K562 (cell line): ENCODE data around the gene WFDC2. TPM values are rescaled to one million over a fixed set of nuclear protein-coding genes. Genes with fewer than 3 reads are reported as not detected.
A peak's percentile ranks its signal among the peaks of the same experiment; 100 is the strongest.

Experiments
- CTBP1 ChIP-seq: fragments of 450-650 bp; IDR thresholded peaks from 2 replicates; pipeline ENCODE4 v1.6.1; 2016; ENCODE audit warnings: borderline replicate concordance
- CTCFL ChIP-seq: IDR thresholded peaks from 2 replicates; pipeline ENCODE4 v1.6.1; 2011; ENCODE audit warnings: borderline replicate concordance, low read depth, mild to moderate bottlenecking, moderate library complexity, low read length; ENCODE audit not compliant: insufficient read depth, poor library complexity, severe bottlenecking
- ELF1 ChIP-seq: fragments of 200-800 bp; sonication (Bioruptor generic); IDR thresholded peaks from 2 replicates; pipeline ENCODE4 v1.6.1; 2016; ENCODE audit warnings: missing genetic modification characterization, missing compliant biosample characterization
- FIP1L1 ChIP-seq: fragments of 200-400 bp; formaldehyde crosslinking; IDR thresholded peaks from 2 replicates; pipeline ENCODE4 v1.6.1; 2018; ENCODE audit warnings: mild to moderate bottlenecking, low read depth, low read length; ENCODE audit not compliant: poor library complexity, severe bottlenecking
- MBD2 ChIP-seq: sonication (generic); IDR thresholded peaks from 2 replicates; pipeline ENCODE4 v1.6.1; 2016; ENCODE audit warnings: low read depth, borderline replicate concordance
- OTX1 ChIP-seq: fragments of 450-650 bp; formaldehyde crosslinking; IDR thresholded peaks from 2 replicates; pipeline ENCODE4 v1.4.0; 2022; ENCODE audit warnings: mild to moderate bottlenecking
- PKNOX1 ChIP-seq: fragments of 450-650 bp; IDR thresholded peaks from 2 replicates; pipeline ENCODE4 v1.6.1; 2016
- SIN3A ChIP-seq, 2 experiments: fragments of 150-350 bp in 1 of 2; IDR thresholded peaks; 2 replicates each; pipeline ENCODE4 v1.6.1; 2011 to 2016; ENCODE audit warnings: borderline replicate concordance in 2 of 2, low read depth in 2 of 2, low read length in 2 of 2, mild to moderate bottlenecking in 2 of 2, moderate library complexity in 2 of 2; ENCODE audit not compliant: control insufficient read depth in 1 of 2
- SMAD1 ChIP-seq: fragments of 150-350 bp; IDR thresholded peaks from 2 replicates; pipeline ENCODE4 v1.6.1; 2014; ENCODE audit warnings: low read length, low read depth; ENCODE audit not compliant: partially characterized antibody
- TEAD1 ChIP-seq, 2 experiments: fragments of 450-650 bp in 1 of 2; sonication (generic) in 1 of 2; formaldehyde crosslinking; IDR thresholded peaks; 2 replicates each; pipeline versions ENCODE4 v1.4.0 to v1.8.0; 2020 to 2022; ENCODE audit warnings: mild to moderate bottlenecking in 2 of 2, missing genetic modification reagents in 1 of 2
- ZBTB49 ChIP-seq: sonication (generic); formaldehyde crosslinking; IDR thresholded peaks from 2 replicates; pipeline ENCODE4 v1.8.0; 2022; ENCODE audit warnings: missing genetic modification reagents, mild to moderate bottlenecking, borderline replicate concordance
- ZFP36 ChIP-seq: fragments of 150-350 bp; IDR thresholded peaks from 2 replicates; pipeline ENCODE4 v1.6.1; 2018; ENCODE audit warnings: low read length, low read depth; ENCODE audit not compliant: partially characterized antibody
- ZNF24 ChIP-seq: fragments of 450-650 bp; IDR thresholded peaks from 2 replicates; pipeline ENCODE4 v1.6.1; 2016
- ZNF282 ChIP-seq: sonication (generic); formaldehyde crosslinking; IDR thresholded peaks from 2 replicates; pipeline ENCODE4 v1.8.1; 2023; ENCODE audit warnings: missing genetic modification reagents
- ZNF57 ChIP-seq: fragments of 450-650 bp; formaldehyde crosslinking; IDR thresholded peaks from 2 replicates; pipeline ENCODE4 v1.4.0; 2020; ENCODE audit warnings: mild to moderate bottlenecking, moderate library complexity
- ZNF717 ChIP-seq: fragments of 250-450 bp; sonication (Bioruptor Pico); IDR thresholded peaks from 2 replicates; pipeline ENCODE4 v1.5.0; 2021
- polyA plus RNA-seq, 8 experiments: library from polyadenylated mRNA; depleted of rRNA in 4 of 8; stranded (reverse) in 5 of 8; unstranded in 3 of 8; fragments of >200 nt; fragmentation: Nextera tagmentation in 2 of 8; fragmentation: Illumina TruSeq in 1 of 8; extraction: Ambion mirVana in 2 of 8; extraction: Trizol in 1 of 8; gene quantifications; 2 replicates each; pipeline versions ENCODE4 v1.2.1 to v1.2.3, GENCODE V29; 2011 to 2014; ENCODE audit warnings: inconsistent platforms in 1 of 8, missing spikeins in 1 of 8
- total RNA-seq, 7 experiments: library from RNA; depleted of rRNA in 6 of 7; stranded (reverse); fragments of >200 nt in 6 of 7; fragmentation: Illumina TruSeq in 2 of 7; extraction: Trizol in 2 of 7; gene quantifications; 2 replicates each; pipeline versions ENCODE4 v1.2.1 to v1.2.3, GENCODE V29; 2011 to 2021; ENCODE audit warnings: low replicate concordance in 1 of 7
- TF ChIP-seq, protein P1 (sequence below): sonication (generic); formaldehyde crosslinking; IDR thresholded peaks from 2 replicates; pipeline ENCODE4 v1.9.0; 2022; ENCODE audit warnings: mild to moderate bottlenecking, missing genetic modification reagents

WFDC2 gene
- total and polyA plus RNA-seq, 9 of the 15 experiments (the other 6 are each of a cell fraction or from before 2014, with no cell fraction given): not detected

GRCh38 chr20:45450097-45450818, 19.3 kb upstream of the WFDC2 start (continued):
- TF ChIP-seq PKNOX1 (0 out of 2 replicates have a peak, but pooled peaks have one; percentile 9), ZNF717 (CRISPR knock-in tag) (no peak), MBD2 (no peak), ZNF24 (peak; percentile 24; the same call in 1 of the 2 replicates), SIN3A (IDR thresholded peaks at IDR 0.05; ENCODE audit: borderline replicate concordance in 2 of 2, control insufficient read depth in 1 of 2, low read depth in 2 of 2, low read length in 2 of 2) (no peak), TEAD1 (CRISPR knock-in tag; IDR thresholded peaks at IDR 0.05) (0 out of 4 replicates have a peak, but pooled peaks of 1 of the 2 experiments have one; percentile 45), ZNF282 (CRISPR knock-in tag) (no peak), ZFP36 (peak; percentile 65), SMAD1 (no peak), CTBP1 (peak; percentile 77; the same call in 1 of the 2 replicates), OTX1 (no peak), FIP1L1 (no peak), ZBTB49 (CRISPR knock-in tag) (no peak), ELF1 (peak; percentile 41; the same call in 1 of the 2 replicates), CTCFL (peak; percentile 63), ZNF57 (CRISPR knock-in tag) (no peak)
- TF ChIP-seq, protein P1, sequence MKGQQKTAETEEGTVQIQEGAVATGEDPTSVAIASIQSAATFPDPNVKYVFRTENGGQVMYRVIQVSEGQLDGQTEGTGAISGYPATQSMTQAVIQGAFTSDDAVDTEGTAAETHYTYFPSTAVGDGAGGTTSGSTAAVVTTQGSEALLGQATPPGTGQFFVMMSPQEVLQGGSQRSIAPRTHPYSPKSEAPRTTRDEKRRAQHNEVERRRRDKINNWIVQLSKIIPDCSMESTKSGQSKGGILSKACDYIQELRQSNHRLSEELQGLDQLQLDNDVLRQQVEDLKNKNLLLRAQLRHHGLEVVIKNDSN (CRISPR knock-in tag): no peak
